ENCODE results near the gene MYLK.
A peak's percentile ranks its signal among the peaks of the same experiment; 100 is the strongest.
"Not testable (repeated sequence)": the region's sequence is repeated elsewhere in the genome, so short reads cannot be mapped to it uniquely, and the experiment has no call there.

Gene MYLK

GRCh38 chr3:123892195-123892594, 8.1 kb upstream of the MYLK start:
- no peak overlapping the region for H3K27ac ChIP-seq (ENCODE audit: low read length)
- H3K36me3 ChIP-seq (ENCODE audit: control insufficient read depth in 1 of 2, insufficient read depth in 2 of 2, low read length in 2 of 2): no peaks in the 10 kb centered on the region
- no peaks in the 10 kb centered on the region for H3K27me3 ChIP-seq (ENCODE audit: low read depth, low read length)

GRCh38 chr3:123890991-123891390, 6.9 kb upstream of the MYLK start:
- not testable (repeated sequence) for H3K4me3 ChIP-seq (ENCODE audit: low read depth in 1 of 2, low read length in 2 of 2); H3K27ac ChIP-seq (ENCODE audit: low read length); H3K9me3 ChIP-seq (ENCODE audit: control insufficient read depth in 1 of 2, low read length in 2 of 2); H3K36me3 ChIP-seq (ENCODE audit: control insufficient read depth in 1 of 2, insufficient read depth in 2 of 2, low read length in 2 of 2); H3K4me1 ChIP-seq (ENCODE audit: control insufficient read depth in 1 of 2, insufficient read depth in 2 of 2, low read length in 2 of 2); H3K27me3 ChIP-seq (ENCODE audit: low read depth, low read length)

More at GRCh38 chr3:123892195-123892594, 8.1 kb upstream of the MYLK start:
- Histone ChIP-seq H3K9me3 (ENCODE audit: control insufficient read depth in 1 of 2, low read length in 2 of 2) (peaks cover 3 to 7% of the 10 kb centered on the region in 2 donors), H3K4me3 (ENCODE audit: low read depth in 1 of 2, low read length in 2 of 2) (no peak overlapping the region), H3K4me1 (ENCODE audit: control insufficient read depth in 1 of 2, insufficient read depth in 2 of 2, low read length in 2 of 2) (no peaks in the 10 kb centered on the region)

- not testable (repeated sequence) for H3K36me3 ChIP-seq (ENCODE audit: control insufficient read depth in 1 of 2, insufficient read depth in 2 of 2, low read length in 2 of 2); H3K9me3 ChIP-seq (ENCODE audit: control insufficient read depth in 1 of 2, low read length in 2 of 2); H3K4me1 ChIP-seq (ENCODE audit: control insufficient read depth in 1 of 2, insufficient read depth in 2 of 2, low read length in 2 of 2)
These were observed 6.0 kb upstream of the MYLK start for GRCh38 chr3:123890162-123890561.

GRCh38 chr3:123884993-123885392, 861 bp upstream of the MYLK start:
- Histone ChIP-seq H3K4me3 (ENCODE audit: low read depth in 1 of 2, low read length in 2 of 2) (no peak overlapping the region), H3K27ac (ENCODE audit: low read length) (no peak overlapping the region), H3K9me3 (ENCODE audit: control insufficient read depth in 1 of 2, low read length in 2 of 2) (no peaks in the 10 kb centered on the region), H3K4me1 (ENCODE audit: control insufficient read depth in 1 of 2, insufficient read depth in 2 of 2, low read length in 2 of 2) (peaks cover 0 to 11% of the 10 kb centered on the region in 2 donors), H3K27me3 (ENCODE audit: low read depth, low read length) (peaks cover 11% of the 10 kb centered on the region), H3K36me3 (ENCODE audit: control insufficient read depth in 1 of 2, insufficient read depth in 2 of 2, low read length in 2 of 2) (no peaks in the 10 kb centered on the region)

More at GRCh38 chr3:123890162-123890561, 6.0 kb upstream of the MYLK start:
- H3K27ac ChIP-seq (ENCODE audit: low read length); H3K27me3 ChIP-seq (ENCODE audit: low read depth, low read length); H3K4me3 ChIP-seq (ENCODE audit: low read depth in 1 of 2, low read length in 2 of 2): not testable (repeated sequence)

GRCh38 chr3:123883701-123884202, 380 bp downstream of the MYLK start:
- H3K36me3 ChIP-seq (ENCODE audit: control insufficient read depth in 1 of 2, insufficient read depth in 2 of 2, low read length in 2 of 2): no peaks in the 10 kb centered on the region
- no peak overlapping the region for H3K27ac ChIP-seq (ENCODE audit: low read length)
- no peaks in the 10 kb centered on the region for H3K9me3 ChIP-seq (ENCODE audit: control insufficient read depth in 1 of 2, low read length in 2 of 2)
- peaks cover 11% of the 10 kb centered on the region for H3K27me3 ChIP-seq (ENCODE audit: low read depth, low read length)
- H3K4me1 ChIP-seq (ENCODE audit: control insufficient read depth in 1 of 2, insufficient read depth in 2 of 2, low read length in 2 of 2): peaks cover 0 to 11% of the 10 kb centered on the region in 2 donors
- H3K4me3 ChIP-seq (ENCODE audit: low read depth in 1 of 2, low read length in 2 of 2): peak overlapping the region; percentile 39 to 65

- H3K27ac ChIP-seq (ENCODE audit: low read length): no peak overlapping the region
- H3K4me1 ChIP-seq (ENCODE audit: control insufficient read depth in 1 of 2, insufficient read depth in 2 of 2, low read length in 2 of 2): peaks cover 0 to 11% of the 10 kb centered on the region in 2 donors
- peaks cover 11% of the 10 kb centered on the region for H3K27me3 ChIP-seq (ENCODE audit: low read depth, low read length)
- no peaks in the 10 kb centered on the region for H3K9me3 ChIP-seq (ENCODE audit: control insufficient read depth in 1 of 2, low read length in 2 of 2)
- peak overlapping the region in 1 of 2 donors; percentile 65 for H3K4me3 ChIP-seq (ENCODE audit: low read depth in 1 of 2, low read length in 2 of 2)
- no peaks in the 10 kb centered on the region for H3K36me3 ChIP-seq (ENCODE audit: control insufficient read depth in 1 of 2, insufficient read depth in 2 of 2, low read length in 2 of 2)
These were observed 1.0 kb downstream of the MYLK start for GRCh38 chr3:123883111-123883510.

- Histone ChIP-seq H3K4me3 (ENCODE audit: low read depth in 1 of 2, low read length in 2 of 2) (no peak overlapping the region), H3K27me3 (ENCODE audit: low read depth, low read length) (peaks cover 11% of the 10 kb centered on the region), H3K36me3 (ENCODE audit: control insufficient read depth in 1 of 2, insufficient read depth in 2 of 2, low read length in 2 of 2) (no peaks in the 10 kb centered on the region), H3K4me1 (ENCODE audit: control insufficient read depth in 1 of 2, insufficient read depth in 2 of 2, low read length in 2 of 2) (peaks cover 0 to 11% of the 10 kb centered on the region in 2 donors), H3K9me3 (ENCODE audit: control insufficient read depth in 1 of 2, low read length in 2 of 2) (no peaks in the 10 kb centered on the region), H3K27ac (ENCODE audit: low read length) (no peak overlapping the region)
These were observed 2.4 kb downstream of the MYLK start for GRCh38 chr3:123881771-123882170.

GRCh38 chr3:123880998-123881561, 3.1 kb downstream of the MYLK start:
- H3K4me3 ChIP-seq (ENCODE audit: low read depth in 1 of 2, low read length in 2 of 2): no peak overlapping the region
- H3K9me3 ChIP-seq (ENCODE audit: control insufficient read depth in 1 of 2, low read length in 2 of 2): no peaks in the 10 kb centered on the region
- H3K4me1 ChIP-seq (ENCODE audit: control insufficient read depth in 1 of 2, insufficient read depth in 2 of 2, low read length in 2 of 2): peaks cover 0 to 11% of the 10 kb centered on the region in 2 donors
- H3K27me3 ChIP-seq (ENCODE audit: low read depth, low read length): peaks cover 11% of the 10 kb centered on the region
- H3K36me3 ChIP-seq (ENCODE audit: control insufficient read depth in 1 of 2, insufficient read depth in 2 of 2, low read length in 2 of 2): no peaks in the 10 kb centered on the region
- H3K27ac ChIP-seq (ENCODE audit: low read length): no peak overlapping the region

GRCh38 chr3:123878807-123879206, 5.3 kb downstream of the MYLK start:
- Histone ChIP-seq H3K27me3 (ENCODE audit: low read depth, low read length) (peaks cover 7% of the 10 kb centered on the region), H3K36me3 (ENCODE audit: control insufficient read depth in 1 of 2, insufficient read depth in 2 of 2, low read length in 2 of 2) (no peaks in the 10 kb centered on the region), H3K9me3 (ENCODE audit: control insufficient read depth in 1 of 2, low read length in 2 of 2) (no peaks in the 10 kb centered on the region), H3K4me1 (ENCODE audit: control insufficient read depth in 1 of 2, insufficient read depth in 2 of 2, low read length in 2 of 2) (peaks cover 0 to 6% of the 10 kb centered on the region in 2 donors), H3K27ac (ENCODE audit: low read length) (no peak overlapping the region), H3K4me3 (ENCODE audit: low read depth in 1 of 2, low read length in 2 of 2) (no peak overlapping the region)

- H3K36me3 ChIP-seq (ENCODE audit: control insufficient read depth in 1 of 2, insufficient read depth in 2 of 2, low read length in 2 of 2): no peaks in the 10 kb centered on the region
- no peaks in the 10 kb centered on the region for H3K9me3 ChIP-seq (ENCODE audit: control insufficient read depth in 1 of 2, low read length in 2 of 2)
- H3K4me3 ChIP-seq (ENCODE audit: low read depth in 1 of 2, low read length in 2 of 2): no peak overlapping the region
- H3K27ac ChIP-seq (ENCODE audit: low read length): no peak overlapping the region
- peaks cover under 1% of the 10 kb centered on the region for H3K27me3 ChIP-seq (ENCODE audit: low read depth, low read length)
- H3K4me1 ChIP-seq (ENCODE audit: control insufficient read depth in 1 of 2, insufficient read depth in 2 of 2, low read length in 2 of 2): no peaks in the 10 kb centered on the region
These were observed 6.2 kb downstream of the MYLK start for GRCh38 chr3:123877965-123878364.

- Histone ChIP-seq H3K4me1 (ENCODE audit: control insufficient read depth in 1 of 2, insufficient read depth in 2 of 2, low read length in 2 of 2) (no peaks in the 10 kb centered on the region), H3K27me3 (ENCODE audit: low read depth, low read length) (no peaks in the 10 kb centered on the region), H3K36me3 (ENCODE audit: control insufficient read depth in 1 of 2, insufficient read depth in 2 of 2, low read length in 2 of 2) (no peaks in the 10 kb centered on the region), H3K4me3 (ENCODE audit: low read depth in 1 of 2, low read length in 2 of 2) (no peak overlapping the region), H3K9me3 (ENCODE audit: control insufficient read depth in 1 of 2, low read length in 2 of 2) (no peaks in the 10 kb centered on the region), H3K27ac (ENCODE audit: low read length) (no peak overlapping the region)
These were observed 6.7 kb downstream of the MYLK start for GRCh38 chr3:123877466-123877865.

- Histone ChIP-seq H3K9me3 (ENCODE audit: control insufficient read depth in 1 of 2, low read length in 2 of 2) (no peaks in the 10 kb centered on the region), H3K27ac (ENCODE audit: low read length) (no peak overlapping the region), H3K27me3 (ENCODE audit: low read depth, low read length) (no peaks in the 10 kb centered on the region), H3K4me1 (ENCODE audit: control insufficient read depth in 1 of 2, insufficient read depth in 2 of 2, low read length in 2 of 2) (no peaks in the 10 kb centered on the region), H3K36me3 (ENCODE audit: control insufficient read depth in 1 of 2, insufficient read depth in 2 of 2, low read length in 2 of 2) (no peaks in the 10 kb centered on the region), H3K4me3 (ENCODE audit: low read depth in 1 of 2, low read length in 2 of 2) (no peak overlapping the region)
These were observed 7.3 kb downstream of the MYLK start for GRCh38 chr3:123876858-123877257.
